Measurements from ENCODE around the gene RIPK3. TPM values are rescaled to one million over a fixed set of nuclear protein-coding genes. Genes with fewer than 3 reads are reported as not detected.

RIPK3 gene
- total and polyA plus RNA-seq, 2 experiments from 2014 or later: 0.32 to 1.5 TPM

DNA sequence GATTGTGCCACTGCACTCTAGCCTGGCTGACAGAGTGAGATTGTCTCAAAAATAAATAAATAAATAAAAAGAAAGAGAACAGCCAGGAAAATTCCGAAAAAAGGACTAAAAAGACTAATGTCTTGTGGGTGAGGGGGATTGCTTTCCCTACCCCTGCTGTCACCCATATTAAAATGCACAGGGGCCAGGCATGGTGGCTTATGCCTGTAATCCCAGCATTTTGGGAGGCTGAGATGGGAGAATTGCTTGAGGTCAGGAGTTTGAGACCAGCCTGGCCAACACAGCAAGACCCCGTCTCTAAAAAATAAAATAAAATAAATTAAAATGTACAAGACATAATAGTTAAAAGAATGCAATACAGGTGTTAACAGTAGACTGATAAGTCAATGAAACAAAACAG, 46.3 kb downstream of the RIPK3 start:
- Histone ChIP-seq H3K4me1 (ENCODE audit: insufficient read depth) (peaks cover 1% of the 10 kb centered on the region; the same call in 1 of the 2 replicates), H3K9me2 (ENCODE audit: insufficient read depth) (no peaks in the 10 kb centered on the region), H3K27ac (ENCODE audit: low read depth) (no peak overlapping the region), H3K79me2 (replicated peaks; ENCODE audit: insufficient read depth) (no peaks in the 10 kb centered on the region; the same call in 1 of the 2 replicates), H3K4me3 (no peak overlapping the region), H3F3A (replicated peaks; ENCODE audit: low read depth) (peaks cover 7% of the 10 kb centered on the region; the same call in 1 of the 2 replicates), H2AFZ (no peak overlapping the region), H3K36me3 (ENCODE audit: insufficient read depth) (no peaks in the 10 kb centered on the region; the same call in 1 of the 2 replicates), H3K4me2 (no peak overlapping the region), H4K20me1 (replicated peaks; ENCODE audit: insufficient read depth) (peaks cover 5% of the 10 kb centered on the region; the same call in 1 of the 2 replicates), H3K27me3 (ENCODE audit: insufficient read depth) (no peaks in the 10 kb centered on the region)
- H3K4me1 Mint-ChIP-seq: peaks cover 8% of the 10 kb centered on the region
- H3K27me3 Mint-ChIP-seq (ENCODE audit: insufficient read depth, low read depth, poor library complexity): peaks cover 3% of the 10 kb centered on the region
- H3K9me3 Mint-ChIP-seq: no peaks in the 10 kb centered on the region
- TF ChIP-seq CREB1 (CRISPR knock-in tag; IDR thresholded peaks at IDR 0.05; ENCODE audit: low read depth) (no peak), JUNB (IDR thresholded peaks at IDR 0.05; ENCODE audit: unreplicated experiment) (no peak), EZH2 (IDR thresholded peaks at IDR 0.05; ENCODE audit: low read depth, unreplicated experiment) (no peak), ZNF114 (CRISPR knock-in tag; IDR thresholded peaks at IDR 0.05) (no peak), POLR2AphosphoS5 (IDR thresholded peaks at IDR 0.05; ENCODE audit: low read depth) (no peak), NANOG (IDR thresholded peaks at IDR 0.05; ENCODE audit: borderline replicate concordance) (no peak), ZNF331 (CRISPR knock-in tag; IDR thresholded peaks at IDR 0.05; ENCODE audit: low read depth) (no peak), EZH2phosphoT487 (IDR thresholded peaks at IDR 0.05; ENCODE audit: unreplicated experiment) (no peak)
- TF ChIP-seq, protein P1, sequence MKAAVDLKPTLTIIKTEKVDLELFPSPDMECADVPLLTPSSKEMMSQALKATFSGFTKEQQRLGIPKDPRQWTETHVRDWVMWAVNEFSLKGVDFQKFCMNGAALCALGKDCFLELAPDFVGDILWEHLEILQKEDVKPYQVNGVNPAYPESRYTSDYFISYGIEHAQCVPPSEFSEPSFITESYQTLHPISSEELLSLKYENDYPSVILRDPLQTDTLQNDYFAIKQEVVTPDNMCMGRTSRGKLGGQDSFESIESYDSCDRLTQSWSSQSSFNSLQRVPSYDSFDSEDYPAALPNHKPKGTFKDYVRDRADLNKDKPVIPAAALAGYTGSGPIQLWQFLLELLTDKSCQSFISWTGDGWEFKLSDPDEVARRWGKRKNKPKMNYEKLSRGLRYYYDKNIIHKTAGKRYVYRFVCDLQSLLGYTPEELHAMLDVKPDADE (IDR thresholded peaks at IDR 0.05): no peak
- TF ChIP-seq, protein P2, sequence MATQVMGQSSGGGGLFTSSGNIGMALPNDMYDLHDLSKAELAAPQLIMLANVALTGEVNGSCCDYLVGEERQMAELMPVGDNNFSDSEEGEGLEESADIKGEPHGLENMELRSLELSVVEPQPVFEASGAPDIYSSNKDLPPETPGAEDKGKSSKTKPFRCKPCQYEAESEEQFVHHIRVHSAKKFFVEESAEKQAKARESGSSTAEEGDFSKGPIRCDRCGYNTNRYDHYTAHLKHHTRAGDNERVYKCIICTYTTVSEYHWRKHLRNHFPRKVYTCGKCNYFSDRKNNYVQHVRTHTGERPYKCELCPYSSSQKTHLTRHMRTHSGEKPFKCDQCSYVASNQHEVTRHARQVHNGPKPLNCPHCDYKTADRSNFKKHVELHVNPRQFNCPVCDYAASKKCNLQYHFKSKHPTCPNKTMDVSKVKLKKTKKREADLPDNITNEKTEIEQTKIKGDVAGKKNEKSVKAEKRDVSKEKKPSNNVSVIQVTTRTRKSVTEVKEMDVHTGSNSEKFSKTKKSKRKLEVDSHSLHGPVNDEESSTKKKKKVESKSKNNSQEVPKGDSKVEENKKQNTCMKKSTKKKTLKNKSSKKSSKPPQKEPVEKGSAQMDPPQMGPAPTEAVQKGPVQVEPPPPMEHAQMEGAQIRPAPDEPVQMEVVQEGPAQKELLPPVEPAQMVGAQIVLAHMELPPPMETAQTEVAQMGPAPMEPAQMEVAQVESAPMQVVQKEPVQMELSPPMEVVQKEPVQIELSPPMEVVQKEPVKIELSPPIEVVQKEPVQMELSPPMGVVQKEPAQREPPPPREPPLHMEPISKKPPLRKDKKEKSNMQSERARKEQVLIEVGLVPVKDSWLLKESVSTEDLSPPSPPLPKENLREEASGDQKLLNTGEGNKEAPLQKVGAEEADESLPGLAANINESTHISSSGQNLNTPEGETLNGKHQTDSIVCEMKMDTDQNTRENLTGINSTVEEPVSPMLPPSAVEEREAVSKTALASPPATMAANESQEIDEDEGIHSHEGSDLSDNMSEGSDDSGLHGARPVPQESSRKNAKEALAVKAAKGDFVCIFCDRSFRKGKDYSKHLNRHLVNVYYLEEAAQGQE (IDR thresholded peaks at IDR 0.05; ENCODE audit: unreplicated experiment): no peak
- TF ChIP-seq, protein P3, sequence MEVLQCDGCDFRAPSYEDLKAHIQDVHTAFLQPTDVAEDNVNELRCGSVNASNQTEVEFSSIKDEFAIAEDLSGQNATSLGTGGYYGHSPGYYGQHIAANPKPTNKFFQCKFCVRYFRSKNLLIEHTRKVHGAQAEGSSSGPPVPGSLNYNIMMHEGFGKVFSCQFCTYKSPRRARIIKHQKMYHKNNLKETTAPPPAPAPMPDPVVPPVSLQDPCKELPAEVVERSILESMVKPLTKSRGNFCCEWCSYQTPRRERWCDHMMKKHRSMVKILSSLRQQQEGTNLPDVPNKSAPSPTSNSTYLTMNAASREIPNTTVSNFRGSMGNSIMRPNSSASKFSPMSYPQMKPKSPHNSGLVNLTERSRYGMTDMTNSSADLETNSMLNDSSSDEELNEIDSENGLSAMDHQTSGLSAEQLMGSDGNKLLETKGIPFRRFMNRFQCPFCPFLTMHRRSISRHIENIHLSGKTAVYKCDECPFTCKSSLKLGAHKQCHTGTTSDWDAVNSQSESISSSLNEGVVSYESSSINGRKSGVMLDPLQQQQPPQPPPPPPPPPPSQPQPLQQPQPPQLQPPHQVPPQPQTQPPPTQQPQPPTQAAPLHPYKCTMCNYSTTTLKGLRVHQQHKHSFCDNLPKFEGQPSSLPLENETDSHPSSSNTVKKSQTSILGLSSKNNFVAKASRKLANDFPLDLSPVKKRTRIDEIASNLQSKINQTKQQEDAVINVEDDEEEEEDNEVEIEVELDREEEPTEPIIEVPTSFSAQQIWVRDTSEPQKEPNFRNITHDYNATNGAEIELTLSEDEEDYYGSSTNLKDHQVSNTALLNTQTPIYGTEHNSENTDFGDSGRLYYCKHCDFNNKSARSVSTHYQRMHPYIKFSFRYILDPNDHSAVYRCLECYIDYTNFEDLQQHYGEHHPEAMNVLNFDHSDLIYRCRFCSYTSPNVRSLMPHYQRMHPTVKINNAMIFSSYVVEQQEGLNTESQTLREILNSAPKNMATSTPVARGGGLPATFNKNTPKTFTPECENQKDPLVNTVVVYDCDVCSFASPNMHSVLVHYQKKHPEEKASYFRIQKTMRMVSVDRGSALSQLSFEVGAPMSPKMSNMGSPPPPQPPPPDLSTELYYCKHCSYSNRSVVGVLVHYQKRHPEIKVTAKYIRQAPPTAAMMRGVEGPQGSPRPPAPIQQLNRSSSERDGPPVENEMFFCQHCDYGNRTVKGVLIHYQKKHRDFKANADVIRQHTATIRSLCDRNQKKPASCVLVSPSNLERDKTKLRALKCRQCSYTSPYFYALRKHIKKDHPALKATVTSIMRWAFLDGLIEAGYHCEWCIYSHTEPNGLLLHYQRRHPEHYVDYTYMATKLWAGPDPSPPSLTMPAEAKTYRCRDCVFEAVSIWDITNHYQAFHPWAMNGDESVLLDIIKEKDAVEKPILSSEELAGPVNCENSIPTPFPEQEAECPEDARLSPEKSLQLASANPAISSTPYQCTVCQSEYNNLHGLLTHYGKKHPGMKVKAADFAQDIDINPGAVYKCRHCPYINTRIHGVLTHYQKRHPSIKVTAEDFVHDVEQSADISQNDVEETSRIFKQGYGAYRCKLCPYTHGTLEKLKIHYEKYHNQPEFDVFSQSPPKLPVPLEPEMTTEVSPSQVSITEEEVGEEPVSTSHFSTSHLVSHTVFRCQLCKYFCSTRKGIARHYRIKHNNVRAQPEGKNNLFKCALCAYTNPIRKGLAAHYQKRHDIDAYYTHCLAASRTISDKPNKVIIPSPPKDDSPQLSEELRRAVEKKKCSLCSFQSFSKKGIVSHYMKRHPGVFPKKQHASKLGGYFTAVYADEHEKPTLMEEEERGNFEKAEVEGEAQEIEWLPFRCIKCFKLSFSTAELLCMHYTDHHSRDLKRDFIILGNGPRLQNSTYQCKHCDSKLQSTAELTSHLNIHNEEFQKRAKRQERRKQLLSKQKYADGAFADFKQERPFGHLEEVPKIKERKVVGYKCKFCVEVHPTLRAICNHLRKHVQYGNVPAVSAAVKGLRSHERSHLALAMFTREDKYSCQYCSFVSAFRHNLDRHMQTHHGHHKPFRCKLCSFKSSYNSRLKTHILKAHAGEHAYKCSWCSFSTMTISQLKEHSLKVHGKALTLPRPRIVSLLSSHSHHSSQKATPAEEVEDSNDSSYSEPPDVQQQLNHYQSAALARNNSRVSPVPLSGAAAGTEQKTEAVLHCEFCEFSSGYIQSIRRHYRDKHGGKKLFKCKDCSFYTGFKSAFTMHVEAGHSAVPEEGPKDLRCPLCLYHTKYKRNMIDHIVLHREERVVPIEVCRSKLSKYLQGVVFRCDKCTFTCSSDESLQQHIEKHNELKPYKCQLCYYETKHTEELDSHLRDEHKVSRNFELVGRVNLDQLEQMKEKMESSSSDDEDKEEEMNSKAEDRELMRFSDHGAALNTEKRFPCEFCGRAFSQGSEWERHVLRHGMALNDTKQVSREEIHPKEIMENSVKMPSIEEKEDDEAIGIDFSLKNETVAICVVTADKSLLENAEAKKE (CRISPR knock-in tag; IDR thresholded peaks at IDR 0.05): no peak
- ATAC-seq: no peak
- H3K4me3 Mint-ChIP-seq: no peak overlapping the region
- DNase-seq (ENCODE audit: low spot score): no peak
- no peak overlapping the region for H3K27ac Mint-ChIP-seq
- H3K36me3 Mint-ChIP-seq (ENCODE audit: low read depth): peaks cover 5% of the 10 kb centered on the region; the same call in 2 of the 3 replicates
